WTC11 (cell line): ENCODE measurements around the gene KCNQ2.

Experiments
- ARID4B ChIP-seq: sonication (generic); formaldehyde crosslinking; IDR thresholded peaks from 2 replicates; pipeline ENCODE4 v1.8.0; 2023; ENCODE audit warnings: missing genetic modification reagents, mild to moderate bottlenecking, borderline replicate concordance
- CREB1 ChIP-seq: sonication (generic); formaldehyde crosslinking; IDR thresholded peaks from 2 replicates; pipeline ENCODE4 v1.8.0; 2023; ENCODE audit warnings: mild to moderate bottlenecking, missing genetic modification reagents
- MAX ChIP-seq: sonication (generic); formaldehyde crosslinking; IDR thresholded peaks from 2 replicates; pipeline ENCODE4 v1.8.0; 2022; ENCODE audit warnings: mild to moderate bottlenecking, missing genetic modification reagents
- MLX ChIP-seq: sonication (generic); formaldehyde crosslinking; IDR thresholded peaks from 2 replicates; pipeline ENCODE4 v1.8.1; 2023; ENCODE audit warnings: mild to moderate bottlenecking, missing genetic modification reagents, moderate library complexity
- TEAD4 ChIP-seq: sonication (generic); formaldehyde crosslinking; IDR thresholded peaks from 2 replicates; pipeline ENCODE4 v1.8.0; 2022; ENCODE audit warnings: mild to moderate bottlenecking, missing genetic modification reagents
- TP53 ChIP-seq: sonication (generic); formaldehyde crosslinking; IDR thresholded peaks from 2 replicates; pipeline ENCODE4 v1.8.1; 2023; ENCODE audit warnings: mild to moderate bottlenecking, missing genetic modification reagents
- USF2 ChIP-seq: sonication (generic); formaldehyde crosslinking; IDR thresholded peaks from 2 replicates; pipeline ENCODE4 v1.8.1; 2023; ENCODE audit warnings: mild to moderate bottlenecking, missing genetic modification reagents, moderate library complexity
- ZNF532 ChIP-seq: fragments of 250-450 bp; sonication (Bioruptor Pico); IDR thresholded peaks from 2 replicates; pipeline ENCODE4 v1.9.0; 2021; ENCODE audit warnings: mild to moderate bottlenecking, borderline replicate concordance
- TF ChIP-seq, protein P1 (sequence below): fragments of 200-600 bp; IDR thresholded peaks from 2 replicates; pipeline ENCODE4 v1.8.0; 2022; ENCODE audit warnings: antibody characterized with exemption
- TF ChIP-seq, protein P2 (sequence below): sonication (generic); formaldehyde crosslinking; IDR thresholded peaks from 2 replicates; pipeline ENCODE4 v1.8.1; 2022; ENCODE audit warnings: low read depth, missing genetic modification reagents, borderline replicate concordance
- TF ChIP-seq, protein P3 (sequence below): sonication (generic); formaldehyde crosslinking; IDR thresholded peaks from 2 replicates; pipeline ENCODE4 v1.8.1; 2022; ENCODE audit warnings: low read depth, mild to moderate bottlenecking, moderate library complexity, missing genetic modification reagents, borderline replicate concordance
- TF ChIP-seq, protein P4 (sequence below): sonication (generic); formaldehyde crosslinking; conservative IDR thresholded peaks from 2 replicates; pipeline ENCODE4 v1.8.1; 2022; ENCODE audit warnings: mild to moderate bottlenecking, missing genetic modification reagents

- TF ChIP-seq, protein P1, sequence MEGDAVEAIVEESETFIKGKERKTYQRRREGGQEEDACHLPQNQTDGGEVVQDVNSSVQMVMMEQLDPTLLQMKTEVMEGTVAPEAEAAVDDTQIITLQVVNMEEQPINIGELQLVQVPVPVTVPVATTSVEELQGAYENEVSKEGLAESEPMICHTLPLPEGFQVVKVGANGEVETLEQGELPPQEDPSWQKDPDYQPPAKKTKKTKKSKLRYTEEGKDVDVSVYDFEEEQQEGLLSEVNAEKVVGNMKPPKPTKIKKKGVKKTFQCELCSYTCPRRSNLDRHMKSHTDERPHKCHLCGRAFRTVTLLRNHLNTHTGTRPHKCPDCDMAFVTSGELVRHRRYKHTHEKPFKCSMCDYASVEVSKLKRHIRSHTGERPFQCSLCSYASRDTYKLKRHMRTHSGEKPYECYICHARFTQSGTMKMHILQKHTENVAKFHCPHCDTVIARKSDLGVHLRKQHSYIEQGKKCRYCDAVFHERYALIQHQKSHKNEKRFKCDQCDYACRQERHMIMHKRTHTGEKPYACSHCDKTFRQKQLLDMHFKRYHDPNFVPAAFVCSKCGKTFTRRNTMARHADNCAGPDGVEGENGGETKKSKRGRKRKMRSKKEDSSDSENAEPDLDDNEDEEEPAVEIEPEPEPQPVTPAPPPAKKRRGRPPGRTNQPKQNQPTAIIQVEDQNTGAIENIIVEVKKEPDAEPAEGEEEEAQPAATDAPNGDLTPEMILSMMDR, result no peak
- TF ChIP-seq MAX (CRISPR knock-in tag) (no peak), CREB1 (CRISPR knock-in tag) (no peak), USF2 (CRISPR knock-in tag) (no peak), ZNF532 (CRISPR knock-in tag) (no peak), ARID4B (CRISPR knock-in tag) (no peak), TP53 (no peak), MLX (no peak), TEAD4 (no peak)
- TF ChIP-seq, protein P2, sequence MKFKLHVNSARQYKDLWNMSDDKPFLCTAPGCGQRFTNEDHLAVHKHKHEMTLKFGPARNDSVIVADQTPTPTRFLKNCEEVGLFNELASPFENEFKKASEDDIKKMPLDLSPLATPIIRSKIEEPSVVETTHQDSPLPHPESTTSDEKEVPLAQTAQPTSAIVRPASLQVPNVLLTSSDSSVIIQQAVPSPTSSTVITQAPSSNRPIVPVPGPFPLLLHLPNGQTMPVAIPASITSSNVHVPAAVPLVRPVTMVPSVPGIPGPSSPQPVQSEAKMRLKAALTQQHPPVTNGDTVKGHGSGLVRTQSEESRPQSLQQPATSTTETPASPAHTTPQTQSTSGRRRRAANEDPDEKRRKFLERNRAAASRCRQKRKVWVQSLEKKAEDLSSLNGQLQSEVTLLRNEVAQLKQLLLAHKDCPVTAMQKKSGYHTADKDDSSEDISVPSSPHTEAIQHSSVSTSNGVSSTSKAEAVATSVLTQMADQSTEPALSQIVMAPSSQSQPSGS (CRISPR knock-in tag), result no peak
- TF ChIP-seq, protein P3, sequence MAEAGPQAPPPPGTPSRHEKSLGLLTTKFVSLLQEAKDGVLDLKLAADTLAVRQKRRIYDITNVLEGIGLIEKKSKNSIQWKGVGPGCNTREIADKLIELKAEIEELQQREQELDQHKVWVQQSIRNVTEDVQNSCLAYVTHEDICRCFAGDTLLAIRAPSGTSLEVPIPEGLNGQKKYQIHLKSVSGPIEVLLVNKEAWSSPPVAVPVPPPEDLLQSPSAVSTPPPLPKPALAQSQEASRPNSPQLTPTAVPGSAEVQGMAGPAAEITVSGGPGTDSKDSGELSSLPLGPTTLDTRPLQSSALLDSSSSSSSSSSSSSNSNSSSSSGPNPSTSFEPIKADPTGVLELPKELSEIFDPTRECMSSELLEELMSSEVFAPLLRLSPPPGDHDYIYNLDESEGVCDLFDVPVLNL (CRISPR knock-in tag), result no peak
- TF ChIP-seq, protein P4, sequence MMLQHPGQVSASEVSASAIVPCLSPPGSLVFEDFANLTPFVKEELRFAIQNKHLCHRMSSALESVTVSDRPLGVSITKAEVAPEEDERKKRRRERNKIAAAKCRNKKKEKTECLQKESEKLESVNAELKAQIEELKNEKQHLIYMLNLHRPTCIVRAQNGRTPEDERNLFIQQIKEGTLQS (CRISPR knock-in tag), result no peak
Measured at GRCh38 chr20:63425846-63426485, 46.5 kb downstream of the KCNQ2 start.
